ENCODE data around the gene S100B.

- TF ChIP-seq MAX (IDR thresholded peaks at IDR 0.05) (no peak), TEAD4 (IDR thresholded peaks at IDR 0.05) (no peak), TAF1 (IDR thresholded peaks at IDR 0.05; ENCODE audit: low read depth) (no peak), ZBTB7A (IDR thresholded peaks at IDR 0.05; ENCODE audit: low read depth) (no peak), EP300 (IDR thresholded peaks at IDR 0.05; ENCODE audit: borderline replicate concordance) (no peak), CREB1 (IDR thresholded peaks at IDR 0.05; ENCODE audit: low read depth) (no peak), FOXM1 (IDR thresholded peaks at IDR 0.05; ENCODE audit: borderline replicate concordance, low read depth) (no peak), CEBPB (IDR thresholded peaks at IDR 0.05) (no peak), RAD21 (IDR thresholded peaks at IDR 0.05; ENCODE audit: low read depth) (no peak), NFIC (IDR thresholded peaks at IDR 0.05) (no peak), EGR1 (IDR thresholded peaks at IDR 0.05) (no peak)
- TF ChIP-seq, protein P1, sequence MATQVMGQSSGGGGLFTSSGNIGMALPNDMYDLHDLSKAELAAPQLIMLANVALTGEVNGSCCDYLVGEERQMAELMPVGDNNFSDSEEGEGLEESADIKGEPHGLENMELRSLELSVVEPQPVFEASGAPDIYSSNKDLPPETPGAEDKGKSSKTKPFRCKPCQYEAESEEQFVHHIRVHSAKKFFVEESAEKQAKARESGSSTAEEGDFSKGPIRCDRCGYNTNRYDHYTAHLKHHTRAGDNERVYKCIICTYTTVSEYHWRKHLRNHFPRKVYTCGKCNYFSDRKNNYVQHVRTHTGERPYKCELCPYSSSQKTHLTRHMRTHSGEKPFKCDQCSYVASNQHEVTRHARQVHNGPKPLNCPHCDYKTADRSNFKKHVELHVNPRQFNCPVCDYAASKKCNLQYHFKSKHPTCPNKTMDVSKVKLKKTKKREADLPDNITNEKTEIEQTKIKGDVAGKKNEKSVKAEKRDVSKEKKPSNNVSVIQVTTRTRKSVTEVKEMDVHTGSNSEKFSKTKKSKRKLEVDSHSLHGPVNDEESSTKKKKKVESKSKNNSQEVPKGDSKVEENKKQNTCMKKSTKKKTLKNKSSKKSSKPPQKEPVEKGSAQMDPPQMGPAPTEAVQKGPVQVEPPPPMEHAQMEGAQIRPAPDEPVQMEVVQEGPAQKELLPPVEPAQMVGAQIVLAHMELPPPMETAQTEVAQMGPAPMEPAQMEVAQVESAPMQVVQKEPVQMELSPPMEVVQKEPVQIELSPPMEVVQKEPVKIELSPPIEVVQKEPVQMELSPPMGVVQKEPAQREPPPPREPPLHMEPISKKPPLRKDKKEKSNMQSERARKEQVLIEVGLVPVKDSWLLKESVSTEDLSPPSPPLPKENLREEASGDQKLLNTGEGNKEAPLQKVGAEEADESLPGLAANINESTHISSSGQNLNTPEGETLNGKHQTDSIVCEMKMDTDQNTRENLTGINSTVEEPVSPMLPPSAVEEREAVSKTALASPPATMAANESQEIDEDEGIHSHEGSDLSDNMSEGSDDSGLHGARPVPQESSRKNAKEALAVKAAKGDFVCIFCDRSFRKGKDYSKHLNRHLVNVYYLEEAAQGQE (IDR thresholded peaks at IDR 0.05; ENCODE audit: low read depth), result no peak
Observed at GRCh38 chr21:46559291-46559983, 45.4 kb downstream of the S100B start.
